ENCODE results near the gene CCR4.
A peak's percentile ranks its signal among the peaks of the same experiment; 100 is the strongest.
"Not testable (repeated sequence)": the region's sequence is repeated elsewhere in the genome, so short reads cannot be mapped to it uniquely, and the experiment has no call there.

The CCR4 gene

GRCh38 chr3:32945136-32945535 lies 6.3 kb upstream of the CCR4 start:
- no peak for TF ChIP-seq CTCF (IDR thresholded peaks at IDR 0.05; ENCODE audit: low read depth, low read length, missing control alignments)
- DNase-seq (ENCODE audit: extremely low read depth, low read depth): no peak
- no peak overlapping the region for H3K4me3 ChIP-seq (replicated peaks; ENCODE audit: low read depth, low read length)

GRCh38 chr3:32945598-32945997 lies 5.8 kb upstream of the CCR4 start:
- not testable (repeated sequence) for H3K4me3 ChIP-seq (replicated peaks; ENCODE audit: low read depth, low read length); DNase-seq (ENCODE audit: extremely low read depth, low read depth)

GRCh38 chr3:32946973-32947788 lies 4.3 kb upstream of the CCR4 start:
- no peak for DNase-seq (ENCODE audit: extremely low read depth, low read depth)
- no peak for TF ChIP-seq CTCF (IDR thresholded peaks at IDR 0.05; ENCODE audit: low read depth, low read length, missing control alignments)
- no peak overlapping the region for H3K4me3 ChIP-seq (replicated peaks; ENCODE audit: low read depth, low read length)

- no peak overlapping the region for H3K4me3 ChIP-seq (replicated peaks; ENCODE audit: low read depth, low read length)
- TF ChIP-seq CTCF (IDR thresholded peaks at IDR 0.05; ENCODE audit: low read depth, low read length, missing control alignments): peak; percentile 78
These were observed 3.6 kb upstream of the CCR4 start for GRCh38 chr3:32947789-32948238.

GRCh38 chr3:32948625-32949445 lies 2.6 kb upstream of the CCR4 start:
- no peak for TF ChIP-seq CTCF (IDR thresholded peaks at IDR 0.05; ENCODE audit: low read depth, low read length, missing control alignments)
- no peak for DNase-seq (ENCODE audit: extremely low read depth, low read depth)
- no peak overlapping the region for H3K4me3 ChIP-seq (replicated peaks; ENCODE audit: low read depth, low read length)

More at GRCh38 chr3:32947789-32948238, 3.6 kb upstream of the CCR4 start:
- peak; percentile 86 for DNase-seq (ENCODE audit: extremely low read depth, low read depth)

- no peak overlapping the region for H3K4me3 ChIP-seq (replicated peaks; ENCODE audit: low read depth, low read length)
- no peak for TF ChIP-seq CTCF (IDR thresholded peaks at IDR 0.05; ENCODE audit: low read depth, low read length, missing control alignments)
- DNase-seq (ENCODE audit: extremely low read depth, low read depth): no peak
These were observed 928 bp upstream of the CCR4 start for GRCh38 chr3:32950516-32950915.

Data from HFF-Myc (cell line).